Glutamatergic neuron (in vitro differentiated cells): Measurements from ENCODE around the gene ADARB1. TPM values are rescaled to one million over a fixed set of nuclear protein-coding genes. Genes with fewer than 3 reads are reported as not detected.

ENCODE experiments used
- DNase-seq: peaks from one replicate; pipeline ENCODE4 v3.0.0; 2022
- H3K27ac Mint-ChIP-seq: one replicate; pipeline ENCODE4 v1.8.0; 2020; ENCODE audit warnings: mild to moderate bottlenecking, mixed read lengths, inconsistent platforms; ENCODE audit not compliant: unreplicated experiment
- H3K27me3 Mint-ChIP-seq: one replicate; pipeline ENCODE4 v1.8.0; 2020; ENCODE audit warnings: mild to moderate bottlenecking, moderate library complexity, mixed read lengths, inconsistent platforms; ENCODE audit not compliant: unreplicated experiment
- H3K36me3 Mint-ChIP-seq: one replicate; pipeline ENCODE4 v1.8.0; 2020; ENCODE audit warnings: mild to moderate bottlenecking, mixed read lengths, inconsistent platforms; ENCODE audit not compliant: unreplicated experiment
- H3K4me1 Mint-ChIP-seq: one replicate; pipeline ENCODE4 v1.8.0; 2020; ENCODE audit warnings: mild to moderate bottlenecking, low read depth, mixed read lengths, inconsistent platforms; ENCODE audit not compliant: unreplicated experiment
- H3K4me3 Mint-ChIP-seq: one replicate; pipeline ENCODE4 v1.8.0; 2020; ENCODE audit warnings: mild to moderate bottlenecking, mixed read lengths, inconsistent platforms; ENCODE audit not compliant: unreplicated experiment
- H3K9me3 Mint-ChIP-seq: one replicate; pipeline ENCODE4 v1.8.0; 2020; ENCODE audit warnings: mild to moderate bottlenecking, moderate library complexity, mixed read lengths, inconsistent platforms; ENCODE audit not compliant: unreplicated experiment
- total RNA-seq: library from RNA; stranded (reverse); fragmentation: NEBNext Ultra II Directional; extraction: Animal tissue kit (Norgen Biotek cat#: 25700); gene quantifications from one replicate; pipeline ENCODE4 v1.2.1, GENCODE V29; 2021; ENCODE audit not compliant: unreplicated experiment
- TF ChIP-seq, protein P1 (sequence below): fragments of 200-600 bp; sonication (generic); IDR thresholded peaks from one replicate; pipeline ENCODE4 v1.5.0; 2021; ENCODE audit not compliant: partially characterized antibody, unreplicated experiment

Gene ADARB1
- total RNA-seq, 1 donor from 2014 or later, result 49.2 TPM

DNA sequence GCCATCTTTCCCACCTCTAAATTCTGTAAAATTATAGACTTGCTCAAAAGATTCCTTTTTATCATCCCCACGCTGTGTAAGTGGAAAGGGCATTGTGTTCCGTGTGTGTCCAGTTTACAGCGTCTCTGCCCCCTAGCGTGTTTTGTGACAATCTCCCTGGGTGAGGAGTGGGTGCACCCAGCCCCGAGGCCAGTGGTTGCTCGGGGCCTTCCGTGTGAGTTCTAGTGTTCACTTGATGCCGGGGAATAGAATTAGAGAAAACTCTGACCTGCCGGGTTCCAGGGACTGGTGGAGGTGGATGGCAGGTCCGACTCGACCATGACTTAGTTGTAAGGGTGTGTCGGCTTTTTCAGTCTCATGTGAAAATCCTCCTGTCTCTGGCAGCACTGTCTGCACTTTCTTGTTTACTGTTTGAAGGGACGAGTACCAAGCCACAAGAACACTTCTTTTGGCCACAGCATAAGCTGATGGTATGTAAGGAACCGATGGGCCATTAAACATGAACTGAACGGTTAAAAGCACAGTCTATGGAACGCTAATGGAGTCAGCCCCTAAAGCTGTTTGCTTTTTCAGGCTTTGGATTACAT lies 151.5 kb downstream of the ADARB1 start:
- Mint-ChIP-seq H3K27me3 (peaks cover 3% of the 10 kb centered on the region), H3K36me3 (peaks cover 5% of the 10 kb centered on the region), H3K4me3 (no peak overlapping the region), H3K27ac (no peak overlapping the region), H3K9me3 (peaks cover 3% of the 10 kb centered on the region), H3K4me1 (no peaks in the 10 kb centered on the region)
- DNase-seq, result no peak
- TF ChIP-seq, protein P1, sequence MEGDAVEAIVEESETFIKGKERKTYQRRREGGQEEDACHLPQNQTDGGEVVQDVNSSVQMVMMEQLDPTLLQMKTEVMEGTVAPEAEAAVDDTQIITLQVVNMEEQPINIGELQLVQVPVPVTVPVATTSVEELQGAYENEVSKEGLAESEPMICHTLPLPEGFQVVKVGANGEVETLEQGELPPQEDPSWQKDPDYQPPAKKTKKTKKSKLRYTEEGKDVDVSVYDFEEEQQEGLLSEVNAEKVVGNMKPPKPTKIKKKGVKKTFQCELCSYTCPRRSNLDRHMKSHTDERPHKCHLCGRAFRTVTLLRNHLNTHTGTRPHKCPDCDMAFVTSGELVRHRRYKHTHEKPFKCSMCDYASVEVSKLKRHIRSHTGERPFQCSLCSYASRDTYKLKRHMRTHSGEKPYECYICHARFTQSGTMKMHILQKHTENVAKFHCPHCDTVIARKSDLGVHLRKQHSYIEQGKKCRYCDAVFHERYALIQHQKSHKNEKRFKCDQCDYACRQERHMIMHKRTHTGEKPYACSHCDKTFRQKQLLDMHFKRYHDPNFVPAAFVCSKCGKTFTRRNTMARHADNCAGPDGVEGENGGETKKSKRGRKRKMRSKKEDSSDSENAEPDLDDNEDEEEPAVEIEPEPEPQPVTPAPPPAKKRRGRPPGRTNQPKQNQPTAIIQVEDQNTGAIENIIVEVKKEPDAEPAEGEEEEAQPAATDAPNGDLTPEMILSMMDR, result no peak

DNA sequence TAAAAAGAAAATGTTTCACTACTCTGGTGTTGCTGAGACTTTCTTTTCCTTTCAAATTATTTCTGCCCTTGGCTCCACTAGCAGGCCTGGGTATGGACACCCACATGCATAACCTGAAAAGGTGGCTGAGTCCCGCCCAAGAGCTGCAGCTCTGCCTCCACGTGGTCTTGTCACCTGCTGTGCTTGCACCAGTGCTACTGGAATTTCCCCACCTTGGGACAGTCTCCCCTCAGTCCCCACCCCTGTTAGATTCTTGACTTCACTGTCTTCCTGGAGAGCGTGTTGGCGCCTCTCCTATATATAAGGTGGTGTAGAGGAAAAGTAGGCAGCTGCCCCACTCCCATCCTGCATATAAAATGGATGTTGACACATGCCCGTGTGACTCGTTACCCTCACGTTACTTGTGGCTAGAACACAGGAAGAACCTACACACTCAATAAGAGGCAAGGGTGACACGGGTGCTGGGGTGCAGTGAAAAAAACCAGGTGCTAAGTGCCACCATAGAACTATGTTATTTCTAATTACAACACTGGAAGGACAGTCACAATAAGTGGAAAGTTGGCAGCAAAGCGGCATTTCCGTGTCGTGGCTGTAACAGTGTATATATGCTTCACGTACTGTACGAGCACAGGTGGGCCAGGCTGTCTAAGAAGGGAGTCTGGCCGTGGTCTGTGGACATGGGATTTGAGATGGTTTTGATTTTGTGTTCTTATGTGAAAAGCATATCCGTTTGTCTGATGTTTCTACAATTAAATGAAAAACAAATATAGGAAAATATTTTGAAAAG lies 152.4 kb downstream of the ADARB1 start:
- Mint-ChIP-seq H3K36me3 (peaks cover 5% of the 10 kb centered on the region), H3K9me3 (peaks cover 3% of the 10 kb centered on the region), H3K27ac (no peak overlapping the region), H3K27me3 (peaks cover 3% of the 10 kb centered on the region), H3K4me3 (no peak overlapping the region), H3K4me1 (peaks cover 1% of the 10 kb centered on the region)
- TF ChIP-seq, protein P1, result no peak
- DNase-seq, result no peak

DNA sequence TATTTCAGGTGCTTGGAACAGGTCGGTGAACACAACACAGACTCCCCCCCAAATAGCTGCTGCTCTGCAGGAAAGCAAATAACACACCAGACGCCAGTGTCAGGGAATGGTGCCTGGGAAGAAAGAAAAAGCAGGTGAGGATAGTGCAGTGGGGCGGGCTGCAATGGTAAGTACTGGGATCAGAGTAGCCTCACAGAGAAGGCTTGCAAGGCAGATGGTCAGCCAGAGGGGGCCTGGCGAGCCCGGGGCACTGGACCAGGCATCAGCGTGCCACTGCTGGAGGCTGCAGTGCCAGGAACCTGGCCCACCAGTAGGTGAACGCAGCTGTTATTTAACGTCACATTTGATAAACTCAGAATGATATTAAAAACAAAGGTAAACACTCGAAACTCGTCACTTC lies 153.4 kb downstream of the ADARB1 start:
- Mint-ChIP-seq H3K27me3 (peaks cover 3% of the 10 kb centered on the region), H3K9me3 (no peaks in the 10 kb centered on the region), H3K36me3 (peaks cover 5% of the 10 kb centered on the region), H3K4me3 (no peak overlapping the region), H3K4me1 (peaks cover 3% of the 10 kb centered on the region), H3K27ac (no peak overlapping the region)
- TF ChIP-seq, protein P1, result no peak
- DNase-seq, result no peak

DNA sequence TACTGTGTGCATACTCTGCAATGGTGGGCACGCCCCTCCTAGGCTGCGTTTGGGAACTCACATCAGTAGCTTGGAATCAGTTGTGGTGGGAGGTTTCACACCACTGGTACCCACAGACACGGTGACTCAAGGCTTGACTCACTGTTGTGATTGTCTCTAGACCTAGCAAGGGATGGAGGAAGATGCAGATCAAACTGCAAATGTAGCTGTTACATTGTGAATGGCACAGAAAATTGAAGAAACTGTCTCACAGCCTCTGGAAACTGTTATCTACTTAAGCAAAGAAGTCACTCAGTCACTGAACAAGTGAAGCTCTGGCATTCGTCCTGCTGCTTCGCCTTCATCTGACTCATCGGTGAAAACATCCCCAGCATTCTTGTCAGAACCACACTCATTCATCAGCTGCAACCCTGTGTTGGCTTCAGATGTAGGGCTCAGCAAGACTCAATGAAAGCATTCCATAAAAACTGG lies 153.8 kb downstream of the ADARB1 start:
- H3K36me3 Mint-ChIP-seq, result peaks cover 5% of the 10 kb centered on the region
- peaks cover 3% of the 10 kb centered on the region for H3K4me1 Mint-ChIP-seq
- no peaks in the 10 kb centered on the region for H3K9me3 Mint-ChIP-seq
- no peak overlapping the region for H3K4me3 Mint-ChIP-seq
- DNase-seq, result no peak
- H3K27ac Mint-ChIP-seq, result no peak overlapping the region
- TF ChIP-seq, protein P1, result no peak
- H3K27me3 Mint-ChIP-seq, result peaks cover 3% of the 10 kb centered on the region

DNA sequence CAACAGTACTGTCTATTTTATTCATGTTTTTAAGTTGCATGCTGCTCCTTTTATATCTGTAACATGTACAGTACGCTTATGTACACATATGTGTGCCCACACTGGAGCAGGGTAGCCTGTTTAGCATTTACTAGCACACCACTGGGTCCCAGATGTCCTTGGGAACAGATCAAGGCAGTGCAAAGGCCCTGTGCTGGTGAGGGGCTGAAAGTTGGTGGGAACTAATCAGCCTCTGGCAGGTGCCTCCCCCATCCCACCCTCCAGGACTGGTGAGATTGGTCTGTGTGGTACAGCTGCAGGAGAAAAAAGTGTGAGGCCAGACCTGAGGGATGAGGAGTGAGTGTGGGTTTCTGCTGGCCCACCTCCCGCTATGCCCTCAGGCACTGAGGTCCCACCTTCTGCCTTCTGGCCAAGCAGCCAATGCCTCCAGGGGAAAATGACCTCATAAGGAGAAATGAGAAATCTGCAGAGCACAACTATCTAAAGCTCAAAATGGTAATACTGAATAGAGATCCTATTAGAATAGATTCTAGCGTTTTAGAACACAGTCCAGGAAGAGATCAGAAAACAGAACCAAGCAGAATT lies 154.4 kb downstream of the ADARB1 start:
- Mint-ChIP-seq H3K27me3 (peaks cover 3% of the 10 kb centered on the region), H3K27ac (no peak overlapping the region)

More for the DNA sequence above, 154.4 kb downstream of the ADARB1 start:
- Mint-ChIP-seq H3K4me1 (peaks cover 3% of the 10 kb centered on the region), H3K4me3 (no peak overlapping the region), H3K9me3 (no peaks in the 10 kb centered on the region), H3K36me3 (peaks cover 5% of the 10 kb centered on the region)
- TF ChIP-seq, protein P1, result no peak
- DNase-seq, result no peak
